Pancreas (tissue), 10 donors: Measurements from ENCODE around the gene EDDM3A. TPM values are rescaled to one million over a fixed set of nuclear protein-coding genes. Genes with fewer than 3 reads are reported as not detected.

ENCODE experiments used
- ATAC-seq, 4 donors: fragments of 200-7000 bp; cut with Tn5 transposase; one replicate each; pipeline versions ENCODE4 v1.8.0 to v1.9.1; 2020; ENCODE audit warnings: mild to moderate bottlenecking in 4 of 4, moderate library complexity in 4 of 4
- DNase-seq, 6 donors: peaks; one replicate each; pipeline ENCODE4 v3.0.0-alpha.2; 2020
- FAIRE-seq: peaks from 2 replicates; lab custom pipeline; 2012; peaks lifted over from hg19 to GRCh38; lab: Jason Lieb, UNC
- H3K27ac ChIP-seq, 4 donors: fragments of 200-600 bp; sonication (generic); 1 replicate in 3 of 4; 2 replicates in 1 of 4; pipeline versions ENCODE4 v1.5.0 to v1.8.0; 2020
- H3K27me3 ChIP-seq, 4 donors: fragments of 200-600 bp; one replicate each; pipeline ENCODE4 v1.8.0; 2021
- H3K36me3 ChIP-seq, 3 donors: fragments of 200-600 bp; sonication (generic) in 1 of 3; one replicate each; pipeline versions ENCODE4 v1.5.0 to v1.8.0; 2020 to 2021
- H3K4me1 ChIP-seq, 3 donors: fragments of 200-600 bp; one replicate each; pipeline ENCODE4 v1.8.0; 2021
- H3K4me3 ChIP-seq, 4 donors: fragments of 200-600 bp; sonication (generic) in 2 of 4; one replicate each; pipeline versions ENCODE4 v1.5.0 to v1.8.0; 2020 to 2021
- H3K9me3 ChIP-seq, 4 donors: fragments of 200-600 bp; one replicate each; pipeline ENCODE4 v1.8.0; 2021
- CTCF ChIP-seq, 4 donors: fragments of 200-600 bp; sonication (generic) in 3 of 4; IDR thresholded peaks; one replicate each; pipeline versions ENCODE4 v1.5.0 to v1.8.0; 2021; ENCODE audit warnings: antibody characterized with exemption in 4 of 4
- WGBS, 2 donors: extraction: QIAGEN DNeasy Blood & Tissue Kit; methylation state at CpG; one replicate each; pipeline ENCODE4 v1.1.7; 2013; 5-methylcytosine and 5-hydroxymethylcytosine counted together
- intact Hi-C, 3 donors: fragments of 100-400 bp; cut with DNase I; formaldehyde crosslinking; loops; one replicate each; pipeline versions ENCODE4 v1.11.1 to v1.14.2; 2022
- polyA plus RNA-seq, 2 donors: library from polyadenylated mRNA; stranded (reverse); fragments of 200-250 nt; gene quantifications; one replicate each; pipeline ENCODE4 v1.2.3, GENCODE V29; 2013
- total RNA-seq, 6 donors: library from RNA; stranded (reverse); fragmentation: NEBNext Ultra II Directional in 4 of 6; extraction: Animal tissue kit (Norgen Biotek cat#: 25700) in 4 of 6; gene quantifications; one replicate each; pipeline versions ENCODE4 v1.2.1 to v1.2.4, GENCODE V29; 2021 to 2023
- donor health status: healthy with polysubstance abuse.
- donor health status: DM: no; HTN: no; CAD: no; lungs with moderate emphysema.
- donor health status: DM: no; HTN: no; CAD: no.
- donor health status: control.
- donor health status: control.
- donor health status: Bipolar disorder and iron deficiency.
- donor health status: DM: yes; HTN: yes; CAD: no.
- donor health status: DM: no; HTN: no; CAD: no.
- donor health status: DM: no; HTN: no; CAD: no.
- donor health status: DM: yes; HTN: yes; CAD: no.

The EDDM3A gene
- total and polyA plus RNA-seq, 8 donors = not detected

- Histone ChIP-seq H3K36me3 (no peaks in the 10 kb centered on the region), H3K4me3 (no peak overlapping the region), H3K9me3 (no peaks in the 10 kb centered on the region), H3K4me1 (peaks cover 0 to 10% (median 0%) of the 10 kb centered on the region in 3 donors), H3K27me3 (no peaks in the 10 kb centered on the region), H3K27ac (no peak overlapping the region)
- intact Hi-C loops = no loop called here
- ATAC-seq = no peak
- TF ChIP-seq CTCF (IDR thresholded peaks at IDR 0.05) = no peak
- no peak for FAIRE-seq
- WGBS, 2 donors = 91 to 96% methylated on average over 4 of the region's 4 CpGs
- DNase-seq = no peak
Measured at GRCh38 chr14:20792556-20792955, 46.9 kb downstream of the EDDM3A start.

GRCh38 chr14:20794644-20795369 is 49.1 kb downstream of the EDDM3A start:
- WGBS, 2 donors = 65 to 69% methylated on average over 7 of the region's 7 CpGs
- H3K36me3 ChIP-seq = no peaks in the 10 kb centered on the region
- no peaks in the 10 kb centered on the region for H3K9me3 ChIP-seq
- intact Hi-C loops = no loop called here
- no peak overlapping the region for H3K27ac ChIP-seq
- H3K4me3 ChIP-seq = no peak overlapping the region
- H3K27me3 ChIP-seq = no peaks in the 10 kb centered on the region
- ATAC-seq (no peak), DNase-seq (no peak), FAIRE-seq (no peak)
- peaks cover 6 to 12% (median 10%) of the 10 kb centered on the region in 3 donors for H3K4me1 ChIP-seq
- TF ChIP-seq CTCF (IDR thresholded peaks at IDR 0.05) = no peak

- intact Hi-C loops = no loop called here
- 58 to 70% methylated on average over 1 of the region's 1 CpG for WGBS, 2 donors
- Histone ChIP-seq H3K36me3 (no peaks in the 10 kb centered on the region), H3K4me1 (peaks cover 6 to 12% (median 10%) of the 10 kb centered on the region in 3 donors), H3K27ac (no peak overlapping the region), H3K4me3 (no peak overlapping the region), H3K27me3 (no peaks in the 10 kb centered on the region), H3K9me3 (no peaks in the 10 kb centered on the region)
- TF ChIP-seq CTCF (IDR thresholded peaks at IDR 0.05) = no peak
- FAIRE-seq (no peak), ATAC-seq (no peak), DNase-seq (no peak)
Measured at GRCh38 chr14:20797164-20797563, 51.5 kb downstream of the EDDM3A start.

Other genes with a start within 250 kb of the EDDM3A start
- under 1 TPM in 5 of 6 donors, not detected in 1; 0.13 to 0.62 (median 0.28) TPM for gene RNASE10, start 240.3 kb upstream of the EDDM3A start, total RNA-seq
- under 1 TPM in 1 of 2 donors, not detected in 1; 0.19 TPM for gene RNASE10, start 240.3 kb upstream of the EDDM3A start, polyA plus RNA-seq
- not detected for gene RNASE9, start 184.8 kb upstream of the EDDM3A start, total RNA-seq
- not detected for gene RNASE9, start 184.8 kb upstream of the EDDM3A start, polyA plus RNA-seq
- not detected for gene RNASE11, start 157.9 kb upstream of the EDDM3A start, total RNA-seq
- not detected for gene RNASE11, start 157.9 kb upstream of the EDDM3A start, polyA plus RNA-seq
- gene RNASE12, start 154.5 kb upstream of the EDDM3A start, total RNA-seq = not detected
- not detected for gene RNASE12, start 154.5 kb upstream of the EDDM3A start, polyA plus RNA-seq
- gene OR6S1, start 104.2 kb upstream of the EDDM3A start, total RNA-seq = not detected
- not detected for gene OR6S1, start 104.2 kb upstream of the EDDM3A start, polyA plus RNA-seq
- gene RNASE4, start 61.3 kb upstream of the EDDM3A start, total RNA-seq = 10 to 100 TPM; 13.6 to 26.7 (median 15.4) TPM
- gene RNASE4, start 61.3 kb upstream of the EDDM3A start, polyA plus RNA-seq = 10 to 100 TPM in 1 of 2 donors, 1 to 10 TPM in 1; 9.6 to 24.7 TPM
- gene ANG, start 57.1 kb upstream of the EDDM3A start, total RNA-seq = 10 to 100 TPM in 5 of 6 donors, 1 to 10 TPM in 1; 9.8 to 16.0 (median 13.3) TPM
- 10 to 100 TPM; 11.8 to 14.7 TPM for gene ANG, start 57.1 kb upstream of the EDDM3A start, polyA plus RNA-seq
- not detected for gene EDDM3B, start 22.5 kb downstream of the EDDM3A start, total RNA-seq
- gene EDDM3B, start 22.5 kb downstream of the EDDM3A start, polyA plus RNA-seq = not detected
- 1 to 10 TPM in 3 of 6 donors, under 1 TPM in 3; 0.31 to 9.9 (median 1.5) TPM for gene RNASE6, start 35.4 kb downstream of the EDDM3A start, total RNA-seq
- 1 to 10 TPM in 1 of 2 donors, under 1 TPM in 1; 0.99 to 1.1 TPM for gene RNASE6, start 35.4 kb downstream of the EDDM3A start, polyA plus RNA-seq
- gene RNASE1, start 57.0 kb downstream of the EDDM3A start, total RNA-seq = 100 to 1,000 TPM; 281 to 696 (median 362) TPM
- gene RNASE1, start 57.0 kb downstream of the EDDM3A start, polyA plus RNA-seq = 100 to 1,000 TPM; 144 to 177 TPM
- gene RNASE3, start 145.5 kb downstream of the EDDM3A start, total RNA-seq = not detected
- gene RNASE3, start 145.5 kb downstream of the EDDM3A start, polyA plus RNA-seq = not detected
- gene RNASE2, start 209.6 kb downstream of the EDDM3A start, total RNA-seq = 1 to 10 TPM in 2 of 6 donors, under 1 TPM in 3, not detected in 1; 0.28 to 1.3 (median 0.72) TPM
- gene RNASE2, start 209.6 kb downstream of the EDDM3A start, polyA plus RNA-seq = under 1 TPM; 0.27 to 0.45 TPM
- 10 to 100 TPM; 19.0 to 34.1 (median 25.6) TPM for gene METTL17, start 244.1 kb downstream of the EDDM3A start, total RNA-seq
- gene METTL17, start 244.1 kb downstream of the EDDM3A start, polyA plus RNA-seq = 100 to 1,000 TPM in 1 of 2 donors, 10 to 100 TPM in 1; 61.2 to 103 TPM